Mesodermal cell (in vitro differentiated cells): ENCODE results near the gene PANK4.

ENCODE experiments used
- H3K27ac ChIP-seq: 2 replicates; pipeline ENCODE4 v1.7.0; 2013; ENCODE audit warnings: mild to moderate bottlenecking, low read depth, low read length, moderate library complexity; ENCODE audit not compliant: severe bottlenecking
- H3K36me3 ChIP-seq: 2 replicates; pipeline ENCODE4 v1.7.1; 2013; ENCODE audit warnings: mild to moderate bottlenecking, low read length, moderate library complexity; ENCODE audit not compliant: control insufficient read depth, insufficient read depth
- H3K4me1 ChIP-seq: one replicate; pipeline ENCODE4 v1.7.1; 2013; ENCODE audit warnings: mild to moderate bottlenecking, low read length; ENCODE audit not compliant: insufficient read depth, control insufficient read depth, poor library complexity, severe bottlenecking
- H3K4me3 ChIP-seq: 2 replicates; pipeline ENCODE4 v1.7.0; 2013; ENCODE audit warnings: low read length, control low read depth, mild to moderate bottlenecking; ENCODE audit not compliant: insufficient read depth, poor library complexity, severe bottlenecking; ENCODE audit errors: extremely low read depth
- H3K9me3 ChIP-seq: 2 replicates; pipeline ENCODE4 v1.7.1; 2013; ENCODE audit warnings: mild to moderate bottlenecking, low read length, moderate library complexity; ENCODE audit not compliant: control insufficient read depth
- WGBS, 2 experiments: methylation state at CpG; one replicate each; pipeline ENCODE4 v1.1.5; 2013; ENCODE audit warnings: missing lambda C conversion rate in 2 of 2; ENCODE audit not compliant: insufficient coverage in 2 of 2; 5-methylcytosine and 5-hydroxymethylcytosine counted together

PANK4 gene

GRCh38 chr1:2495546-2495945 lies 30.9 kb downstream of the PANK4 start:
- Histone ChIP-seq H3K36me3 (no peaks in the 10 kb centered on the region), H3K27ac (no peak overlapping the region), H3K4me3 (no peak overlapping the region), H3K4me1 (no peaks in the 10 kb centered on the region), H3K9me3 (no peaks in the 10 kb centered on the region)
- WGBS, 2 experiments, result 88 to 96% methylated on average over 6 to 10 of the region's 12 CpGs

GRCh38 chr1:2495026-2495425 lies 31.4 kb downstream of the PANK4 start:
- WGBS, 2 experiments, result 88 to 95% methylated on average over 9 to 10 of the region's 12 CpGs
- no peaks in the 10 kb centered on the region for H3K9me3 ChIP-seq
- no peak overlapping the region for H3K4me3 ChIP-seq
- no peaks in the 10 kb centered on the region for H3K36me3 ChIP-seq
- H3K27ac ChIP-seq, result no peak overlapping the region
- H3K4me1 ChIP-seq, result no peaks in the 10 kb centered on the region

GRCh38 chr1:2494323-2494693 lies 32.1 kb downstream of the PANK4 start:
- Histone ChIP-seq H3K9me3 (no peaks in the 10 kb centered on the region), H3K4me3 (no peak overlapping the region), H3K4me1 (no peaks in the 10 kb centered on the region), H3K36me3 (no peaks in the 10 kb centered on the region), H3K27ac (no peak overlapping the region)
- WGBS, 2 experiments, result 86 to 87% methylated on average over 17 to 19 of the region's 19 CpGs

GRCh38 chr1:2493691-2494322 lies 32.6 kb downstream of the PANK4 start:
- Histone ChIP-seq H3K9me3 (no peaks in the 10 kb centered on the region), H3K4me1 (no peaks in the 10 kb centered on the region), H3K4me3 (no peak overlapping the region), H3K36me3 (no peaks in the 10 kb centered on the region), H3K27ac (no peak overlapping the region)
- 95% methylated on average over 19 to 23 of the region's 24 CpGs for WGBS, 2 experiments

- WGBS, 2 experiments, result 86 to 88% methylated on average over 13 to 19 of the region's 19 CpGs
- H3K27ac ChIP-seq, result no peak overlapping the region
- H3K4me3 ChIP-seq, result no peak overlapping the region
- H3K36me3 ChIP-seq, result no peaks in the 10 kb centered on the region
- no peaks in the 10 kb centered on the region for H3K9me3 ChIP-seq
- no peaks in the 10 kb centered on the region for H3K4me1 ChIP-seq
These were observed 33.2 kb downstream of the PANK4 start for GRCh38 chr1:2493218-2493617.

GRCh38 chr1:2492091-2492490 lies 34.3 kb downstream of the PANK4 start:
- 82 to 84% methylated on average over 9 to 13 of the region's 13 CpGs for WGBS, 2 experiments
- no peaks in the 10 kb centered on the region for H3K4me1 ChIP-seq
- no peak overlapping the region for H3K27ac ChIP-seq
- H3K36me3 ChIP-seq, result no peaks in the 10 kb centered on the region
- H3K9me3 ChIP-seq, result no peaks in the 10 kb centered on the region
- no peak overlapping the region for H3K4me3 ChIP-seq

GRCh38 chr1:2489615-2490014 lies 36.8 kb downstream of the PANK4 start:
- 90 to 94% methylated on average over 10 to 11 of the region's 14 CpGs for WGBS, 2 experiments
- no peak overlapping the region for H3K4me3 ChIP-seq
- H3K36me3 ChIP-seq, result no peaks in the 10 kb centered on the region
- H3K27ac ChIP-seq, result no peak overlapping the region
- no peaks in the 10 kb centered on the region for H3K9me3 ChIP-seq
- H3K4me1 ChIP-seq, result no peaks in the 10 kb centered on the region

- H3K9me3 ChIP-seq, result no peaks in the 10 kb centered on the region
- no peak overlapping the region for H3K4me3 ChIP-seq
- H3K4me1 ChIP-seq, result no peaks in the 10 kb centered on the region
- H3K27ac ChIP-seq, result no peak overlapping the region
- H3K36me3 ChIP-seq, result no peaks in the 10 kb centered on the region
- 67% methylated on average over 2 of the region's 2 CpGs; no CpG with 5 or more reads in 1 of the 2 experiments for WGBS, 2 experiments
These were observed 37.7 kb downstream of the PANK4 start for GRCh38 chr1:2488688-2489087.

GRCh38 chr1:2486558-2486957 lies 39.8 kb downstream of the PANK4 start:
- no peak overlapping the region for H3K27ac ChIP-seq
- 79 to 89% methylated on average over 8 to 9 of the region's 9 CpGs for WGBS, 2 experiments
- H3K4me3 ChIP-seq, result no peak overlapping the region
- no peaks in the 10 kb centered on the region for H3K9me3 ChIP-seq
- no peaks in the 10 kb centered on the region for H3K4me1 ChIP-seq
- no peaks in the 10 kb centered on the region for H3K36me3 ChIP-seq

- no peak overlapping the region for H3K27ac ChIP-seq
- H3K36me3 ChIP-seq, result no peaks in the 10 kb centered on the region
- no peaks in the 10 kb centered on the region for H3K4me1 ChIP-seq
- WGBS, 2 experiments, result 91 to 93% methylated on average over 3 of the region's 4 CpGs
- no peaks in the 10 kb centered on the region for H3K9me3 ChIP-seq
- no peak overlapping the region for H3K4me3 ChIP-seq
These were observed 40.4 kb downstream of the PANK4 start for GRCh38 chr1:2486041-2486440.

- Histone ChIP-seq H3K4me3 (no peak overlapping the region), H3K9me3 (no peaks in the 10 kb centered on the region), H3K4me1 (no peaks in the 10 kb centered on the region), H3K36me3 (no peaks in the 10 kb centered on the region), H3K27ac (no peak overlapping the region)
- 85 to 92% methylated on average over 7 to 12 of the region's 16 CpGs for WGBS, 2 experiments
These were observed 42.4 kb downstream of the PANK4 start for GRCh38 chr1:2483970-2484369.
